Pulmonary artery endothelial cell (primary cell): ENCODE data around the gene VPS26B. TPM values are rescaled to one million over a fixed set of nuclear protein-coding genes. Genes with fewer than 3 reads are reported as not detected.

ENCODE experiments used
- DNase-seq: peaks from one replicate; pipeline ENCODE4 v3.0.0-alpha.2; 2011; ENCODE audit warnings: low read depth, low spot score
- total RNA-seq: library from RNA; depleted of rRNA; stranded (reverse); fragments of >200 nt; gene quantifications from 2 replicates; pipeline ENCODE4 v1.2.3, GENCODE V29; 2014

VPS26B gene
- total RNA-seq, 1 donor from 2014 or later = 28.9 TPM

- DNase-seq = no peak
Observed at GRCh38 chr11:134257101-134257500, 32.6 kb downstream of the VPS26B start.

GRCh38 chr11:134258577-134258976, 34.1 kb downstream of the VPS26B start:
- no peak for DNase-seq

- DNase-seq = no peak
Observed at GRCh38 chr11:134260503-134260902, 36.0 kb downstream of the VPS26B start.

- DNase-seq = no peak
Observed at GRCh38 chr11:134260983-134261382, 36.5 kb downstream of the VPS26B start.

- no peak for DNase-seq
Observed at GRCh38 chr11:134261626-134262488, 37.4 kb downstream of the VPS26B start.

GRCh38 chr11:134264966-134265764, 40.7 kb downstream of the VPS26B start:
- DNase-seq = no peak

- no peak for DNase-seq
Observed at GRCh38 chr11:134266440-134266839, 42.0 kb downstream of the VPS26B start.

- DNase-seq = no peak
Observed at GRCh38 chr11:134266841-134267251, 42.4 kb downstream of the VPS26B start.

- no peak for DNase-seq
Observed at GRCh38 chr11:134267461-134267860, 43.0 kb downstream of the VPS26B start.

GRCh38 chr11:134267966-134268365, 43.5 kb downstream of the VPS26B start:
- no peak for DNase-seq

GRCh38 chr11:134270250-134270714, 45.8 kb downstream of the VPS26B start:
- no peak for DNase-seq

- DNase-seq = no peak
Observed at GRCh38 chr11:134271978-134272377, 47.5 kb downstream of the VPS26B start.

GRCh38 chr11:134272381-134273316, 48.2 kb downstream of the VPS26B start:
- no peak for DNase-seq

GRCh38 chr11:134273317-134273712, 48.8 kb downstream of the VPS26B start:
- DNase-seq = no peak

- DNase-seq = no peak
Observed at GRCh38 chr11:134275188-134275533, 50.7 kb downstream of the VPS26B start.

- DNase-seq = no peak
Observed at GRCh38 chr11:134275534-134276395, 51.3 kb downstream of the VPS26B start, which contains the start of gene GLB1L3. TSS of gene GLB1L3 (plus strand) at chr11:134276379. CDS start at chr11:134276741, 362 bp downstream.

- no peak for DNase-seq
Observed at GRCh38 chr11:134276396-134277182, 52.1 kb downstream of the VPS26B start.

GRCh38 chr11:134277183-134278001, 52.9 kb downstream of the VPS26B start:
- no peak for DNase-seq

GRCh38 chr11:134278356-134278755, 53.9 kb downstream of the VPS26B start:
- DNase-seq = no peak
